HepG2 (cell line): Measurements from ENCODE around the gene SECTM1. TPM values are rescaled to one million over a fixed set of nuclear protein-coding genes. Genes with fewer than 3 reads are reported as not detected.

Experiments
- ARNT ChIP-seq: fragments of 450-650 bp; IDR thresholded peaks from 2 replicates; pipeline ENCODE4 v1.6.1; 2017
- CAMTA2 ChIP-seq: sonication (generic); formaldehyde crosslinking; IDR thresholded peaks from 2 replicates; pipeline ENCODE4 v1.4.0; 2020; ENCODE audit warnings: mild to moderate bottlenecking, missing genetic modification reagents, borderline replicate concordance
- DPF2 ChIP-seq: sonication (generic); formaldehyde crosslinking; IDR thresholded peaks from 2 replicates; pipeline ENCODE4 v1.4.0; 2020; ENCODE audit warnings: mild to moderate bottlenecking, low read depth, missing genetic modification reagents, borderline replicate concordance
- JUN ChIP-seq: sonication (generic); formaldehyde crosslinking; IDR thresholded peaks from 2 replicates; pipeline ENCODE4 v1.4.0; 2020; ENCODE audit warnings: mild to moderate bottlenecking, missing genetic modification reagents
- NFE2L2 ChIP-seq: fragments of 150-350 bp; IDR thresholded peaks from 2 replicates; pipeline ENCODE4 v1.6.1; 2014; ENCODE audit warnings: low read length
- NRL ChIP-seq: sonication (generic); formaldehyde crosslinking; IDR thresholded peaks from 2 replicates; pipeline ENCODE4 v1.5.0; 2020; ENCODE audit warnings: missing genetic modification reagents, mild to moderate bottlenecking, moderate library complexity, borderline replicate concordance
- PCBP2 ChIP-seq: fragments of 200-400 bp; formaldehyde crosslinking; optimal IDR thresholded peaks from 2 replicates; pipeline ENCODE3; 2018; ENCODE audit warnings: low read length, low read depth; ENCODE audit not compliant: poor library complexity, severe bottlenecking
- SIN3B ChIP-seq: fragments of 150-350 bp; IDR thresholded peaks from 2 replicates; pipeline ENCODE4 v1.6.1; 2014; ENCODE audit warnings: low read length
- TMF1 ChIP-seq: sonication (generic); formaldehyde crosslinking; IDR thresholded peaks from 2 replicates; pipeline ENCODE4 v1.8.1; 2022; ENCODE audit warnings: low read depth, missing genetic modification reagents
- YY1 ChIP-seq: IDR thresholded peaks from 2 replicates; pipeline ENCODE4 v1.6.1; 2011; ENCODE audit warnings: low read length, low read depth, moderate library complexity, mild to moderate bottlenecking; ENCODE audit not compliant: insufficient read depth, insufficient replicate concordance
- ZBTB1 ChIP-seq: sonication (generic); formaldehyde crosslinking; IDR thresholded peaks from 2 replicates; pipeline ENCODE4 v1.4.0; 2020; ENCODE audit warnings: missing genetic modification reagents, borderline replicate concordance
- ZBTB21 ChIP-seq: sonication (generic); formaldehyde crosslinking; IDR thresholded peaks from 2 replicates; pipeline ENCODE4 v1.4.0; 2020; ENCODE audit warnings: missing genetic modification reagents
- ZNF432 ChIP-seq: sonication (generic); formaldehyde crosslinking; IDR thresholded peaks from 2 replicates; pipeline ENCODE4 v1.5.0; 2020; ENCODE audit warnings: missing genetic modification reagents, mild to moderate bottlenecking, borderline replicate concordance
- ZNF552 ChIP-seq: sonication (generic); formaldehyde crosslinking; IDR thresholded peaks from 2 replicates; pipeline ENCODE4 v1.9.0; 2022; ENCODE audit warnings: missing genetic modification reagents, mild to moderate bottlenecking, borderline replicate concordance
- ZNF614 ChIP-seq: IDR thresholded peaks from 2 replicates; pipeline ENCODE4 v1.6.1; 2018; ENCODE audit warnings: missing biosample characterization, missing genetic modification reagents, inconsistent platforms, borderline replicate concordance
- ZSCAN29 ChIP-seq: sonication (generic); formaldehyde crosslinking; conservative IDR thresholded peaks from 2 replicates; pipeline ENCODE4 v1.4.0; 2020; ENCODE audit warnings: mild to moderate bottlenecking, missing genetic modification reagents
- polyA plus RNA-seq, 8 experiments: library from polyadenylated mRNA; depleted of rRNA in 3 of 8; stranded (reverse) in 7 of 8; unstranded in 1 of 8; fragments of >200 nt; fragmentation: Illumina TruSeq in 4 of 8; extraction: Trizol in 4 of 8; gene quantifications; 2 replicates each; pipeline versions ENCODE4 v1.2.1 to v1.2.3, GENCODE V29; 2011 to 2016; ENCODE audit warnings: low read depth in 4 of 8, missing spikeins in 1 of 8, mixed read lengths in 1 of 8; ENCODE audit not compliant: insufficient read depth in 1 of 8
- total RNA-seq, 5 experiments: library from RNA; depleted of rRNA; stranded (reverse); fragments of >200 nt; fragmentation: Illumina TruSeq; extraction: Trizol; gene quantifications; 2 replicates each; pipeline ENCODE4 v1.2.3, GENCODE V29; 2016; ENCODE audit warnings: low read depth in 1 of 5
- TF ChIP-seq, protein P1 (sequence below): sonication (generic); formaldehyde crosslinking; IDR thresholded peaks from 2 replicates; pipeline ENCODE4 v1.4.0; 2020; ENCODE audit warnings: mild to moderate bottlenecking, missing genetic modification reagents
- TF ChIP-seq, protein P2 (sequence below): sonication (generic); formaldehyde crosslinking; IDR thresholded peaks from 2 replicates; pipeline ENCODE4 v1.4.0; 2020; ENCODE audit warnings: mild to moderate bottlenecking, missing genetic modification reagents
- TF ChIP-seq, protein P3 (sequence below): sonication (generic); formaldehyde crosslinking; IDR thresholded peaks from 2 replicates; pipeline ENCODE4 v1.5.1; 2020; ENCODE audit warnings: mild to moderate bottlenecking, missing genetic modification reagents
- TF ChIP-seq, protein P4 (sequence below): IDR thresholded peaks from 2 replicates; pipeline ENCODE4 v1.6.1; 2016; ENCODE audit warnings: missing compliant biosample characterization, missing genetic modification reagents, borderline replicate concordance
- TF ChIP-seq, protein P5 (sequence below): sonication (generic); formaldehyde crosslinking; IDR thresholded peaks from 2 replicates; pipeline ENCODE4 v1.8.0; 2022; ENCODE audit warnings: mild to moderate bottlenecking, missing genetic modification reagents, moderate library complexity

SECTM1 gene
- total and polyA plus RNA-seq, 2 of the 13 experiments (the other 11 are each of a cell fraction or from before 2014, with no cell fraction given), result 3.5 to 5.3 TPM

DNA sequence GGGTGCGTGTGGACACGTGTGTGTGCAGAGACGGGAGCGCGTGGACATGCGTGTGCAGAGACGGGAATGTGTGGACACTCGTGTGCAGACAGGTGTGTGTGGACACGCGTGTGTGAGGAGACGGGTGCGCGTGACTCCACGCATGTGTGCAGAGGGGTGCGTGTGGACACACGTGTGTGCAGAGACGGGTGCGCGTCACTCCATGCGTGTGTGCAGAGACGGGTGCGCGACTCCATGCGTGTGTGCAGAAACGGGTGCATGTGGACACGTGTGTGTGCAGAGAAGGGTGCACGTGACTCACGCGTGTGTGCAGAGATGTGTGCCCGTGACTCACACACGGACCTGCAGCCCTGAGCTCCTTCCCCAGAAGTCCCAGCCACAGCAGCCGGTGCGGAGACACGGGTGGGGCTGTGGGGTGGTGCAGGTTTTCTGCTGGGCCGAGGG lies 13.9 kb downstream of the SECTM1 start (continued):
- TF ChIP-seq, protein P1, sequence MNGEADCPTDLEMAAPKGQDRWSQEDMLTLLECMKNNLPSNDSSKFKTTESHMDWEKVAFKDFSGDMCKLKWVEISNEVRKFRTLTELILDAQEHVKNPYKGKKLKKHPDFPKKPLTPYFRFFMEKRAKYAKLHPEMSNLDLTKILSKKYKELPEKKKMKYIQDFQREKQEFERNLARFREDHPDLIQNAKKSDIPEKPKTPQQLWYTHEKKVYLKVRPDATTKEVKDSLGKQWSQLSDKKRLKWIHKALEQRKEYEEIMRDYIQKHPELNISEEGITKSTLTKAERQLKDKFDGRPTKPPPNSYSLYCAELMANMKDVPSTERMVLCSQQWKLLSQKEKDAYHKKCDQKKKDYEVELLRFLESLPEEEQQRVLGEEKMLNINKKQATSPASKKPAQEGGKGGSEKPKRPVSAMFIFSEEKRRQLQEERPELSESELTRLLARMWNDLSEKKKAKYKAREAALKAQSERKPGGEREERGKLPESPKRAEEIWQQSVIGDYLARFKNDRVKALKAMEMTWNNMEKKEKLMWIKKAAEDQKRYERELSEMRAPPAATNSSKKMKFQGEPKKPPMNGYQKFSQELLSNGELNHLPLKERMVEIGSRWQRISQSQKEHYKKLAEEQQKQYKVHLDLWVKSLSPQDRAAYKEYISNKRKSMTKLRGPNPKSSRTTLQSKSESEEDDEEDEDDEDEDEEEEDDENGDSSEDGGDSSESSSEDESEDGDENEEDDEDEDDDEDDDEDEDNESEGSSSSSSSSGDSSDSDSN (CRISPR knock-in tag), result no peak
- TF ChIP-seq ZNF614 (no peak), ZBTB1 (CRISPR knock-in tag) (no peak), SIN3B (no peak), DPF2 (CRISPR knock-in tag) (0 out of 2 replicates have a peak, but pooled peaks have one; percentile 27), NFE2L2 (no peak), ZSCAN29 (CRISPR knock-in tag) (no peak), ARNT (no peak), ZBTB21 (no peak), JUN (CRISPR knock-in tag) (0 out of 2 replicates have a peak, but pooled peaks have one; percentile 11), YY1 (no peak), ZNF552 (no peak), CAMTA2 (CRISPR knock-in tag) (no peak), NRL (0 out of 2 replicates have a peak, but pooled peaks have one; percentile 4), PCBP2 (no peak), ZNF432 (CRISPR knock-in tag) (no peak), TMF1 (no peak)
- TF ChIP-seq, protein P2, sequence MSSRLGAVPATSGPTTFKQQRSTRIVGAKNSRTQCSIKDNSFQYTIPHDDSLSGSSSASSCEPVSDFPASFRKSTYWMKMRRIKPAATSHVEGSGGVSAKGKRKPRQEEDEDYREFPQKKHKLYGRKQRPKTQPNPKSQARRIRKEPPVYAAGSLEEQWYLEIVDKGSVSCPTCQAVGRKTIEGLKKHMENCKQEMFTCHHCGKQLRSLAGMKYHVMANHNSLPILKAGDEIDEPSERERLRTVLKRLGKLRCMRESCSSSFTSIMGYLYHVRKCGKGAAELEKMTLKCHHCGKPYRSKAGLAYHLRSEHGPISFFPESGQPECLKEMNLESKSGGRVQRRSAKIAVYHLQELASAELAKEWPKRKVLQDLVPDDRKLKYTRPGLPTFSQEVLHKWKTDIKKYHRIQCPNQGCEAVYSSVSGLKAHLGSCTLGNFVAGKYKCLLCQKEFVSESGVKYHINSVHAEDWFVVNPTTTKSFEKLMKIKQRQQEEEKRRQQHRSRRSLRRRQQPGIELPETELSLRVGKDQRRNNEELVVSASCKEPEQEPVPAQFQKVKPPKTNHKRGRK, result no peak
- TF ChIP-seq, protein P3, sequence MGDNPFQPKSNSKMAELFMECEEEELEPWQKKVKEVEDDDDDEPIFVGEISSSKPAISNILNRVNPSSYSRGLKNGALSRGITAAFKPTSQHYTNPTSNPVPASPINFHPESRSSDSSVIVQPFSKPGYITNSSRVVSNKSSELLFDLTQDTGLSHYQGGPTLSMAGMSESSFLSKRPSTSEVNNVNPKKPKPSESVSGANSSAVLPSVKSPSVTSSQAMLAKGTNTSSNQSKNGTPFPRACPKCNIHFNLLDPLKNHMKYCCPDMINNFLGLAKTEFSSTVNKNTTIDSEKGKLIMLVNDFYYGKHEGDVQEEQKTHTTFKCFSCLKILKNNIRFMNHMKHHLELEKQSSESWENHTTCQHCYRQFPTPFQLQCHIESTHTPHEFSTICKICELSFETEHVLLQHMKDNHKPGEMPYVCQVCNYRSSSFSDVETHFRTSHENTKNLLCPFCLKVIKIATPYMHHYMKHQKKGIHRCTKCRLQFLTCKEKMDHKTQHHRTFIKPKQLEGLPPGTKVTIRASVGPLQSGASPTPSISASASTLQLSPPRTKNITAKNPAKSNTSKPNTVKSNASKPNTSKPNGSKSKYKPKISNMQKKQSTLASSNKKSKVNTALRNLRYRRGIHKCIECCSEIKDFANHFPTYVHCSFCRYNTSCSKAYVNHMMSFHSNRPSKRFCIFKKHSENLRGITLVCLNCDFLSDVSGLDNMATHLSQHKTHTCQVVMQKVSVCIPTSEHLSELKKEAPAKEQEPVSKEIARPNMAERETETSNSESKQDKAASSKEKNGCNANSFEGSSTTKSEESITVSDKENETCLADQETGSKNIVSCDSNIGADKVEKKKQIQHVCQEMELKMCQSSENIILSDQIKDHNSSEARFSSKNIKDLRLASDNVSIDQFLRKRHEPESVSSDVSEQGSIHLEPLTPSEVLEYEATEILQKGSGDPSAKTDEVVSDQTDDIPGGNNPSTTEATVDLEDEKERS (CRISPR knock-in tag), result no peak
- TF ChIP-seq, protein P4, sequence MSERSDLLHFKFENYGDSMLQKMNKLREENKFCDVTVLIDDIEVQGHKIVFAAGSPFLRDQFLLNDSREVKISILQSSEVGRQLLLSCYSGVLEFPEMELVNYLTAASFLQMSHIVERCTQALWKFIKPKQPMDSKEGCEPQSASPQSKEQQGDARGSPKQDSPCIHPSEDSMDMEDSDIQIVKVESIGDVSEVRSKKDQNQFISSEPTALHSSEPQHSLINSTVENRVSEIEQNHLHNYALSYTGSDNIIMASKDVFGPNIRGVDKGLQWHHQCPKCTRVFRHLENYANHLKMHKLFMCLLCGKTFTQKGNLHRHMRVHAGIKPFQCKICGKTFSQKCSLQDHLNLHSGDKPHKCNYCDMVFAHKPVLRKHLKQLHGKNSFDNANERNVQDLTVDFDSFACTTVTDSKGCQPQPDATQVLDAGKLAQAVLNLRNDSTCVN, result no peak
- TF ChIP-seq, protein P5, sequence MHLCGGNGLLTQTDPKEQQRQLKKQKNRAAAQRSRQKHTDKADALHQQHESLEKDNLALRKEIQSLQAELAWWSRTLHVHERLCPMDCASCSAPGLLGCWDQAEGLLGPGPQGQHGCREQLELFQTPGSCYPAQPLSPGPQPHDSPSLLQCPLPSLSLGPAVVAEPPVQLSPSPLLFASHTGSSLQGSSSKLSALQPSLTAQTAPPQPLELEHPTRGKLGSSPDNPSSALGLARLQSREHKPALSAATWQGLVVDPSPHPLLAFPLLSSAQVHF (CRISPR knock-in tag), result no peak
